ENCODE measurements around the gene NDUFB10. TPM values are rescaled to one million over a fixed set of nuclear protein-coding genes. Genes with fewer than 3 reads are reported as not detected.

The NDUFB10 gene
- polyA plus RNA-seq, 1 donor (not counting 4 experiments of a cell fraction or from before 2014, with no cell fraction given) = 107 TPM

DNA sequence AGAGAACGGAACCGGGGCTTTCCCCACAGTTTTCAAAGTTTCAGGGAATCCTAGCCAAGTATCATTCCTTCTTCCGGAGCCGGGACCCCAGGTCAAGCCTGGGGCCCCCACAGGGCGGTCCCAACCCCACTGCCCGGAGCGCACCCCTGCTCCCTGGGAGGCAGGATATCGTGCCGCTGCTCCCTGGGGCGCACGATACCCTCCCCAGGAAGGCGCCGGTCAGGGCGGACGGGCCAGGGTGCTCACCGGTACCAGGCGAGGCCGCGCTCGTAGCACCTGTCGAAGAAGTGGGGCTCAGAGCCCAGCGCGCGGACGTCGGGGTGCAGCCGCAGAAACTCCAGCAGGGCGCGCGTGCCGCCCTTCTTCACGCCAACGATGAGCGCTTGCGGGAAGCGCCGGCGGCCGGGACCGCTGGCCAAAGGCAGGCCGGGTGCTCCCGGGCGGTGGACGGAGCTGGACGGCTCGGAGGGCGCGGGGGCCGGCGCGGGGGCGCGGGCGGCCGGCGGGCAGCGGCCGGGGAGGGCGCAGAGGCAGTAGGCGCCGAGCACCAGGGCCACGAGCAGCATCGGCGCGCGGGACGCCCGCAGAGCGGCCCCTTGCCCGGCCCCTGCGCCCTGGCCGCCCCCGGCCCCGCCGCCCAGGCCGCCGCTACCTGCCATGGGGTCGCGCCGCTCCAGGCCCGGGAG, 41.5 kb upstream of the NDUFB10 start:
- no peak for DNase-seq (ENCODE audit: low read depth, low spot score)
- dilution Hi-C loops (cut with MboI; ENCODE audit: extremely low pct_ligation_motif_present, low sequenced_read_pairs) = no loop called here
- Histone ChIP-seq H3K9me1 (ENCODE audit: control insufficient read depth, extremely low read depth, insufficient read depth, low read length) (no peaks in the 10 kb centered on the region), H4K20me1 (ENCODE audit: control insufficient read depth, extremely low read depth, insufficient read depth, low read length) (no peaks in the 10 kb centered on the region), H3K4me3 (ENCODE audit: control insufficient read depth in 2 of 3, extremely low read depth in 1 of 3, insufficient read depth in 2 of 3, low read depth in 1 of 3, low read length in 3 of 3) (no peak overlapping the region), H3K9me3 (ENCODE audit: control insufficient read depth, low read depth, low read length) (no peaks in the 10 kb centered on the region), H3K27me3 (ENCODE audit: control insufficient read depth, extremely low read depth, insufficient read depth, low read length) (peaks cover 72% of the 10 kb centered on the region), H3K79me2 (ENCODE audit: control insufficient read depth, insufficient read depth, low read length) (no peaks in the 10 kb centered on the region), H3K9ac (ENCODE audit: control insufficient read depth, extremely low read depth, insufficient read depth, low read length) (no peak overlapping the region), H2AFZ (ENCODE audit: control insufficient read depth, low read length) (no peak overlapping the region), H3K36me3 (ENCODE audit: control insufficient read depth in 2 of 2, extremely low read depth in 1 of 2, insufficient read depth in 2 of 2, low read length in 2 of 2) (no peaks in the 10 kb centered on the region), H3K4me1 (ENCODE audit: control insufficient read depth, extremely low read depth, insufficient read depth, low read length) (peaks cover 10% of the 10 kb centered on the region), H3K4me2 (ENCODE audit: control insufficient read depth, extremely low read depth, insufficient read depth, low read depth, low read length) (no peak overlapping the region), H3K27ac (ENCODE audit: control insufficient read depth, insufficient read depth, low read length) (no peak overlapping the region)
- TF ChIP-seq, protein P1, sequence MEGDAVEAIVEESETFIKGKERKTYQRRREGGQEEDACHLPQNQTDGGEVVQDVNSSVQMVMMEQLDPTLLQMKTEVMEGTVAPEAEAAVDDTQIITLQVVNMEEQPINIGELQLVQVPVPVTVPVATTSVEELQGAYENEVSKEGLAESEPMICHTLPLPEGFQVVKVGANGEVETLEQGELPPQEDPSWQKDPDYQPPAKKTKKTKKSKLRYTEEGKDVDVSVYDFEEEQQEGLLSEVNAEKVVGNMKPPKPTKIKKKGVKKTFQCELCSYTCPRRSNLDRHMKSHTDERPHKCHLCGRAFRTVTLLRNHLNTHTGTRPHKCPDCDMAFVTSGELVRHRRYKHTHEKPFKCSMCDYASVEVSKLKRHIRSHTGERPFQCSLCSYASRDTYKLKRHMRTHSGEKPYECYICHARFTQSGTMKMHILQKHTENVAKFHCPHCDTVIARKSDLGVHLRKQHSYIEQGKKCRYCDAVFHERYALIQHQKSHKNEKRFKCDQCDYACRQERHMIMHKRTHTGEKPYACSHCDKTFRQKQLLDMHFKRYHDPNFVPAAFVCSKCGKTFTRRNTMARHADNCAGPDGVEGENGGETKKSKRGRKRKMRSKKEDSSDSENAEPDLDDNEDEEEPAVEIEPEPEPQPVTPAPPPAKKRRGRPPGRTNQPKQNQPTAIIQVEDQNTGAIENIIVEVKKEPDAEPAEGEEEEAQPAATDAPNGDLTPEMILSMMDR (optimal IDR thresholded peaks at IDR 0.05 in 1 of 3, IDR thresholded peaks at IDR 0.05 in 1 of 3, conservative IDR thresholded peaks at IDR 0.05 in 1 of 3; ENCODE audit: extremely low read depth in 1 of 3, insufficient read depth in 2 of 3, low read length in 3 of 3) = no peak
- peak; percentile 94 for TF ChIP-seq EZH2 (IDR thresholded peaks at IDR 0.05; ENCODE audit: low read length)
- no peak for FAIRE-seq

DNA sequence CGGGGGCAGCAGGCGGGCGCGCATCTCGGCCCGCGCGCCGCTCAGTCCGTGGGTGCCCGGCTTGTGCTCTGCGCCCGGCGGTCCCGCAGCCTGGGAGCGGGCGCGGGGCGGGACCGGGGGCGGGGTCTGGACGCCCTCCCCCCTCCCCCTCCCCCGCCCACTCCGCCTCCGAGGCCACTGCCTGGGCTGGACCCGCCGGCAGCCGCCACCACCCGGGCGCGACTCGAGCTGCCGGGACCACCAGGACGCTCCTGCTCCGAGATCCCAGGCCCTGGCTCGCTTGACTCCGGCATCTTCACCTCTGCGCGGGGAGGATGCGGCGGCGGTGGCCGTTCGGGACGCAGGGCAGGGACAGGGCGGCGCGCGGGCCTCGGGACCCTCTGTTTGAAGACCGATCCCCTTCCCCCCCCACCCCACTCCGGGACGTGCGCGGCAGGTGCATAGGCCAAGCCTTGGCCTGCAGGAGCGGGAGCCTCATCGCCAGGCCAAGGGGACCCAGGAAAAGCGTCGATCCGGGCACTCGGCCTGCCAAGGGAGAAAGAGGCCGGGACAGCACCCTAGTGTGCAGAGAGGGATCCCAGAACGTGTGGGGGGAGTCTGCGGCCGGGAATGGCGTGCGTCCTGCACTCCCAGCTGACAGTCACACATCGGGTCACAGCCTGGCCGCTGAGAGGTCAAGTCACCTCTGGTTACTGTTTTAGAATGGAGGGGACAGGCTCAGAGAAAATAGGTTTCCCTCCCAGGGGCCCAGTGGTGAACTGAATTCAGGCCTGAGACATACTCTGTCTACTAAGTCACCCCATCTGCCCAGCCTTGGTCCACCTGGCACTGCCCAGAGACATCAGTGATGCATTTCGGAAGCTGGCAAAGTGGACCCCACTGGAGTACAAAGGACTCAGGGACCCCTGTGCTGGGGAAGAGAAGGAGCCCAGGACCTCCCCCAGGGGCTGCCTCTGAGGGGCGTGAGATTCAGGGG, 40.7 kb upstream of the NDUFB10 start, which contains the start of gene HS3ST6:
HS3ST6 (minus strand) TSS at position 65 of the 976 bp plus-strand sequence. CDS start 92 bp downstream, outside the sequence.
- DNase-seq (ENCODE audit: low read depth, low spot score) = no peak
- TF ChIP-seq, protein P1 (optimal IDR thresholded peaks at IDR 0.05 in 1 of 3, IDR thresholded peaks at IDR 0.05 in 1 of 3, conservative IDR thresholded peaks at IDR 0.05 in 1 of 3; ENCODE audit: extremely low read depth in 1 of 3, insufficient read depth in 2 of 3, low read length in 3 of 3) = no peak
- peak; percentile 85 for TF ChIP-seq EZH2 (IDR thresholded peaks at IDR 0.05; ENCODE audit: low read length)
- no peak for FAIRE-seq
- Histone ChIP-seq H3K9me3 (ENCODE audit: control insufficient read depth, low read depth, low read length) (no peaks in the 10 kb centered on the region), H3K79me2 (ENCODE audit: control insufficient read depth, insufficient read depth, low read length) (no peaks in the 10 kb centered on the region), H3K4me1 (ENCODE audit: control insufficient read depth, extremely low read depth, insufficient read depth, low read length) (peaks cover 3% of the 10 kb centered on the region), H3K36me3 (ENCODE audit: control insufficient read depth in 2 of 2, extremely low read depth in 1 of 2, insufficient read depth in 2 of 2, low read length in 2 of 2) (no peaks in the 10 kb centered on the region), H3K4me2 (ENCODE audit: control insufficient read depth, extremely low read depth, insufficient read depth, low read depth, low read length) (no peak within 1 kb of the TSS), H3K4me3 (ENCODE audit: control insufficient read depth in 2 of 3, extremely low read depth in 1 of 3, insufficient read depth in 2 of 3, low read depth in 1 of 3, low read length in 3 of 3) (no peak within 1 kb of the TSS), H2AFZ (ENCODE audit: control insufficient read depth, low read length) (no peak within 1 kb of the TSS), H3K9ac (ENCODE audit: control insufficient read depth, extremely low read depth, insufficient read depth, low read length) (no peak within 1 kb of the TSS), H3K27me3 (ENCODE audit: control insufficient read depth, extremely low read depth, insufficient read depth, low read length) (peaks cover 80% of the 10 kb centered on the region), H3K9me1 (ENCODE audit: control insufficient read depth, extremely low read depth, insufficient read depth, low read length) (no peaks in the 10 kb centered on the region), H4K20me1 (ENCODE audit: control insufficient read depth, extremely low read depth, insufficient read depth, low read length) (no peaks in the 10 kb centered on the region), H3K27ac (ENCODE audit: control insufficient read depth, insufficient read depth, low read length) (no peak within 1 kb of the TSS)
- dilution Hi-C loops (cut with MboI; ENCODE audit: extremely low pct_ligation_motif_present, low sequenced_read_pairs) = no loop called here
